T follicular helper cell (primary cell): Measurements from ENCODE around the gene NTSR1.
A peak's percentile ranks its signal among the peaks of the same experiment; 100 is the strongest.

Experiments used
- DNase-seq: peaks from one replicate; pipeline ENCODE4 v3.0.0-alpha.2; 2020; ENCODE audit warnings: low read depth

Gene NTSR1

GRCh38 chr20:62771396-62772102 is 62.9 kb downstream of the NTSR1 start:
- no peak for DNase-seq

GRCh38 chr20:62772103-62772611 is 63.5 kb downstream of the NTSR1 start:
- no peak for DNase-seq

- DNase-seq = no peak
These were observed 64.0 kb downstream of the NTSR1 start for GRCh38 chr20:62772619-62772989.

GRCh38 chr20:62772990-62773844 is 64.6 kb downstream of the NTSR1 start:
- DNase-seq = no peak

GRCh38 chr20:62773845-62774714 is 65.4 kb downstream of the NTSR1 start:
- no peak for DNase-seq

- DNase-seq = no peak
These were observed 66.1 kb downstream of the NTSR1 start for GRCh38 chr20:62774762-62775161.

- no peak for DNase-seq
These were observed 66.6 kb downstream of the NTSR1 start for GRCh38 chr20:62775206-62775605.

GRCh38 chr20:62776035-62776691 is 67.5 kb downstream of the NTSR1 start:
- DNase-seq = no peak

GRCh38 chr20:62776692-62777527 is 68.3 kb downstream of the NTSR1 start:
- peak; percentile 20 for DNase-seq

GRCh38 chr20:62777528-62777830 is 68.8 kb downstream of the NTSR1 start:
- DNase-seq = no peak

- no peak for DNase-seq
These were observed 69.4 kb downstream of the NTSR1 start for GRCh38 chr20:62778058-62778457.

GRCh38 chr20:62778601-62779416 is 70.2 kb downstream of the NTSR1 start:
- DNase-seq = no peak

GRCh38 chr20:62779417-62779685 is 70.7 kb downstream of the NTSR1 start:
- no peak for DNase-seq

GRCh38 chr20:62780204-62780603 is 71.6 kb downstream of the NTSR1 start:
- no peak for DNase-seq

- DNase-seq = no peak
These were observed 72.1 kb downstream of the NTSR1 start for GRCh38 chr20:62780696-62781095.

GRCh38 chr20:62782149-62782892 is 73.7 kb downstream of the NTSR1 start:
- DNase-seq = no peak

GRCh38 chr20:62782893-62783278 is 74.2 kb downstream of the NTSR1 start:
- DNase-seq = no peak

GRCh38 chr20:62784497-62784896 is 75.9 kb downstream of the NTSR1 start:
- DNase-seq = no peak

- DNase-seq = no peak
These were observed 76.8 kb downstream of the NTSR1 start for GRCh38 chr20:62785393-62785792.

GRCh38 chr20:62786157-62786556 is 77.5 kb downstream of the NTSR1 start:
- no peak for DNase-seq
